ENCODE results near the gene SLC19A1.

SLC19A1 gene

GRCh38 chr21:45479691-45480675 is 62.3 kb downstream of the SLC19A1 start:
- DNase-seq (ENCODE audit: low read depth): no peak

DNA sequence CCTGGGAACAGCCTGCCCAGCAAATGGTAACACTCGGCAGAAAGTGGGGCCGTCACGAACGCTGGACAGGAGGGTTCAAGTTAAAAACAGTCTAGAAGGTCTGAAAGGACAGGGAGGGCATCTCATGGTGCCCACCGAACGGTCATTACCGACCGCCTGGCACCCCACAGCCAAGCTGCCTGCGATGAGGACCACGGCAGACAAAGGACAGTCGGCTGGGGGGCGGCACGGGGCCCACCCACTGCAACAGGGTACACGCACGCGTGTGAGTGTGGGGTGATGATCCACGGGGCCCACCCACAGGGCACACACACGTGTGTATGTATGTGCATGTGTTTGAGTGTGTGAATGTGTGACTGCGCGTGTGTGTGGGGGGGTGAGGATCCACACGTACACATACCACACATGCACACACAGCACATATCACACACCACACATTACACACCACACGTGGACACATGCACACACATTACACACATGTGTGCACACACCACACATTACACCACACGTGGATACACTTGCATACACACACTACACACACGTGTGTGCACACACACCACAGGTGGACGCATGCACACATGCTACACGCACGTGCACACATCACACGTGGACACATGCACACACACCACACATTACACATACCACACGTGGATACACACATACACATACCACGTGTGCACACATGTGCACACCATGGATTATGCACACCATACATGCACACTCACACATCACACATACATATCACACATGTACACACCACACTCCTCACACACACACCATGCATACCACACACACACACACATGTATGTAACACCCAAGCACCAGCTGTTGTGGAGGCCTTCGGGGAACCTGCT is 63.2 kb downstream of the SLC19A1 start:
- DNase-seq (ENCODE audit: low read depth): no peak

DNA sequence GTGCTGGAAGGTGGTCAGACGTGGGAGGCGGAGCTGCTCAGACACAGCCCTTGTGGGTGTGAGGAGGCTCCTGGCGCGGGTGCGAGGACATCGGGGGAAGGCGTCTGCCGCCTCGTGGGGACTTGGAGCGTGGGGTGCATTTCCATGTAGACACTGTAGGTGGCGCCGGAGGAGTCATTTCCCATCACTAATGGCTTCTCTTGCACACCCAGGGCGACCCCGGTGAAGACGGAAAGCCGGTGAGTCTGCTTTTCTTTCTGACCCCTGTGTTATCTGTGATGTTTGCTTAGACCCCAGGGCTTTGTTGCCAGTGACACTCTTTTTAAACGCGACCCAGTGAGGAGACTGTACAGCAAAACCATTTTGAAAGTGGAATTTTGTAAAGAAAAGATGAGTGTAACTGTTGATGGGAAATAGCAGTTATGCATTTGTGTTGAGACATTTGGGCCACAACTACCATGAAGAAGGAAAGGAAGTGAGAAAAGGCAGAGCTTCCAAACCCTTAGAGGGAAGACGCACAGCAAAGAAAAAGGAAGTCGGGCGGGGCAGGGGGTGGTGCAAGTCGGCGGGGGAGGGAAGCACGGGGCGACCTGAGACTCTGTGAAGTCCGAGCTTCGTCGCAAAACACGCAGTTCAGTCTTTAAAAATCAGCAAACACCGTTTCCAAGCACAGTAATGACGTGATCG is 64.0 kb downstream of the SLC19A1 start:
- peak; percentile 70 for DNase-seq (ENCODE audit: low read depth)

DNA sequence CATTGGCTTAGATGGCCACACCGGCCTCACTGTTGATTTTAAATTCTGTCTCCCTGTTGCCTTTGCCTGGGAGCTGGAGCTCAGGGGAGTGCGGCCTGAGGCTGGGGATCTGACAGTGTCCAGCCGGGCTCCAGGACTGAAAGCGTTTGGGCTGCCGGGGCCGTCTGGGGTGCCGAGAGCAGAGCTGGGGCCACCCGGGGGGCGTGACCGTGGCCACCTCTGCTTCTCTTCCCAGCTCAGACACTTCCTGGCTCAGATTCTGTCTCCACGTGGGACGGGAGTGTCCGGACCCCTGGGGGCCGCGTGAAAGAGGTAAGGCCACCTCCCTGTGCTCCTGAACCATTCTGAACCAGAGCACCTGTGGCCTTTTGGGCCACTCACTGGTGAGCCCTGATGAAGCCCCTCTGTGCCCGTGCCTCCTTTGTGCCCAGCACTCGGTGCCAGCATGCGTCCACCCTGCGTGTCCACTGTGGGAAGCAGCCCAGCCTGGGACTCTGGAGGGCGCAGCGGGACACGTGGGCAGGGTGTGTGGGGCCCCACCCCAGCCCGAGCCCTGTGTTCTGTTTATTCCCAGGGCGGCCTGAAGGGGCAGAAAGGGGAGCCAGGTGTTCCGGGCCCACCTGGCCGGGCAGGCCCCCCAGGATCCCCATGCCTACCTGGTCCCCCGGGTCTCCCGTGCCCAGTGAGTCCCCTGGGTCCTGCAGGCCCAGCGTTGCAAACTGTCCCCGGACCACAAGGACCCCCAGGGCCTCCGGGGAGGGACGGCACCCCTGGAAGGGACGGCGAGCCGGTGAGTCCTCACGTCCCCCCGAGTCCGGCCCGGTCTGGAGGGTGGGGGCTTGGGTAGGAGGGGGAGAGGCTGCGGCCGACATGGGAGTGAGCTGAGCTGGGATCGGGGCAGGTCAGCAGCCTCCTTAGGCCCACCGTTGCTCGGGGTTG is 64.8 kb downstream of the SLC19A1 start:
- no peak for DNase-seq (ENCODE audit: low read depth)

- DNase-seq (ENCODE audit: low read depth): no peak
Measured at GRCh38 chr21:45476582-45476981, 65.7 kb downstream of the SLC19A1 start.

GRCh38 chr21:45475797-45476570 is 66.3 kb downstream of the SLC19A1 start:
- no peak for DNase-seq (ENCODE audit: low read depth)

DNA sequence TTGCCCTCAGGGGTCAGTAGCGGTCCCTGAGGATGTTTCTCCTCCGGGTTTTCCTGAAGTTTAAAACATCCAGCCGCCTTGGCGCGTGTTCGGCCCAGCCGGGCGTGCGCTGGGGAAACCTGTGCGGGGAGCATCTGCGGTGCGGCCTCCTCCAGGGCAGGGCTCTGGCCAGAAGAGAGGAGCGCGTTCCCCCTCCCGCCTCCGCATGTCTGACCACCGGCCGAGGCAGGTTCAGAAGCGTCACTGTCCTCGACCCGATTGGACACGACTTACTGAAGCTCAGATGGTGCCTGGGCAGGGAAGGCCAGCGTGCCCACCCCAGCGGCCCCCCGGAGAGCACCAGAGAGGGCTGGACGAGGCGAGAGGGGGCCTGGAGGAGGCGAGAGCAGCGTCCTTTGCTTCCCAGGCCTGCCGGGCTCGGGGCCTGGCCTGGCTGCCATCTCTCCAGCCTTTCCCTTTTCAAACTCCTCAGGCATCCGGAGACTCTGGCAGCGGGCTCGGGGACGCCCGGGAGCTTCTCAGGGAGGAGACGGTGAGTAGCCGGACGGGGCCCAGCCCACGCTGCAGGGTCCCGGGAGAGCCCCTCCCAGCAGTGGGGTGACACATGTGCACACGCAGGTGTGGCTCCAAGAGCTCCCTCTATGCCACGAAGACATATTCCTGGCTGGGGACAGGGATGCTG is 67.1 kb downstream of the SLC19A1 start:
- no peak for DNase-seq (ENCODE audit: low read depth)

DNA sequence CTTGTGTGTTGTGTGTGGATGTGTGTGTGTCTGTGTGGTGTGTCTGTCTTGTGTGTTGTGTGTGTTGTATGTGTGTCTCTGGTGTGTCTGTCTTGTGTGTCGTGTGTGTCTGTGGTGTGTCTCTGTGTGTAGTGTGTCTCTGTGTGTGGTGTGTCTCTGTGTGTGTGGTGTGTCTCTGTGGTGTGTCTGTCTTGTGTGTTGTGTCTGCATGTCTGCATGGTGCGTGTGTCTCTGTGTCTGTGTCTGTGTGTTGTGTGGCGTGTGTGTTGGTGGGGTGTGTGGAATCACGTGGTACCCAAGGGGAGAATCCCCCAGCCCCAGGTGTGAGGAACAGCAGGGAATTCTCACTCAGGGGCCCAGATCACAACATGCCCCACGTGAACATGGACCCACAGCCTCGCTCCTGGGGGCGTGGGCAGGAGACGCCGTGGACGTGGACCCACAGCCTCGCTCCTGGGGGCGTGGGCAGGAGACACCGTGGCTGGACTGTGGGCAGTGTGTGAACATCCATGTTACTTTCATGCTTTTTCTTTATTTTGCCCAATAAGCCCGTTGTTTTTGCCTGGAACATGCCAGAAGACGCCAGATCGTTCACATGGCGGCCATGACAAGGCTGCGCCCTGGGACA is 67.8 kb downstream of the SLC19A1 start:
- no peak for DNase-seq (ENCODE audit: low read depth)

- no peak for DNase-seq (ENCODE audit: low read depth)
Measured at GRCh38 chr21:45473496-45474322, 68.5 kb downstream of the SLC19A1 start.

DNA sequence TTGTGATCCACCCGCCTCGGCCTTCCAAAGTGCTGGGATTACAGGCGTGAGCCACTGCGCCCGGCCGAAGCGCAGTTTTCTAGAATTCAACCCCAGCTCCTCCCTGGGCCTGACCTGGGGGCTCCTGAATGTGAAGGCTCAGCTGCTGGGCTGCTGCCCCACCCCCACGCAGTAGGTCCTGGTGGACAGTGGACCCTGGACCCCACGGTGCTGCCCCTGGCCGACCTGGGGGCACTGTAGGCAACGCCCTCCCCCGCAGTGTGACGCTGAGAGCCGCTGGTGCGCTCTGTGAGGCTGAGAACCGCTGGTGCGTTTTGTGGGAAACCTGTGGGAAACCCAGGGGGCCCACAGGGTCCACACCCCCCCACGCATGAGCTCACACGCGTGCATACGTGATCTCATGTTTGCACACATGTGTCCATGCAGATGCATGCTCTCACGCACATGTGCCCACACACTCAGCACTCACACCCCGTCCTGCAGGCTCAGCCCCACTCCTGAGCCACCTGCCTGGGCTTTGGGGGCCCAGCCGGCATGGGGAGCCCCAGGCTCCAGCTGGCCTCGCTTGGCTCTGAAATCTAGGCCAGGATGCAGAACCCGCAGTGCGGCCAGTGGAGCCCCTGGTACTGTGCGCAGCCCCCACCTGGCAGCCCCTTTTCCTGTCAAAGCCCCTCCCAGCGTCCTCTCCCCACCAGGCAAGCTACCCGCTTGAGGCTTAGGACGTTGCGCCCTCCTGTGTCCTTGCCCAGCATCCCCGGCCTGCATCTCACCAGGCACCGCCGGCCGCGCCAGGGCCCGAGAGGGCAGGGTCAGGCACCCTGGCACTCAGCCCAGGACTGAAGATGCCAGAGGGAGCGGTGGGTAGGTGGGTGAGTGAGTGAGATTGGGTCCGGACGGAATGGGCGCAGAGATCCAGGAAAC is 69.5 kb downstream of the SLC19A1 start:
- no peak for DNase-seq (ENCODE audit: low read depth)

GRCh38 chr21:45471525-45472221 is 70.6 kb downstream of the SLC19A1 start:
- DNase-seq (ENCODE audit: low read depth): no peak

DNA sequence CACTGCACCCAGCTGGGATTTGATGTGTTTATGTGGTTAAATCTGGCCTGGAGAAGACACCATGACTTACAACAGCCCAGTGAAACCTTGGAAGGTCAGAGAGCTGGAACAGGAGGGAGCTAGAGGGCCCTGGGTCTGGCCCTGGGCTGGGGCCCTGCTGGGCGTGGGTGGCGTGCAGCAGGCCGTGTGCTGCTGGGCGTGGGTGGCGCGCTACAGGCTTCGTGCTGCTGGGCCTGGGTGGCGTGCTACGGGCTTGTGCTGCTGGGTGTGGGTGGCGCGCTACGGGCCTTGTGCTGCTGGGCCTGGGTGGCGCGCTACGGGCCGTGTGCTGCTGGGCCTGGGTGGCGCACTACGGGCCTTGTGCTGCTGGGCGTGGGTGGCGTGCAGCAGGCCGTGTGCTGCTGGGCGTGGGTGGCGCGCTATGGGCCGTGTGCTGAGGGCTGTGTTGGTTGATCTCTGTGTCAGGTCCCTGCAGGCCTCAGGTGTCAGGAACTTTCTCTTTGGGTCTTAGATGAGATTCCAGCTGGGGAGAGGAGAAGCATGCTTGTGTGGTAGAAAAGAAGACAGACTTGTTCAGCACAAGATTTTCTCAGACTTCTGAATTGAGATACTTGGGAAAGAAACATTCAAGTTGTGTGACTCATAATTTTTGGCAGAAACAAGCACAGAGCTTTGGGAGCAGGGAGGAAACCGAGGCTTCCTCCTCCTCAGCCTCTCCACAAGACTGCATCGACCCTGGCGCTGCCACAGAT is 71.3 kb downstream of the SLC19A1 start:
- DNase-seq (ENCODE audit: low read depth): no peak

GRCh38 chr21:45470087-45470515 is 72.1 kb downstream of the SLC19A1 start:
- no peak for DNase-seq (ENCODE audit: low read depth)

DNA sequence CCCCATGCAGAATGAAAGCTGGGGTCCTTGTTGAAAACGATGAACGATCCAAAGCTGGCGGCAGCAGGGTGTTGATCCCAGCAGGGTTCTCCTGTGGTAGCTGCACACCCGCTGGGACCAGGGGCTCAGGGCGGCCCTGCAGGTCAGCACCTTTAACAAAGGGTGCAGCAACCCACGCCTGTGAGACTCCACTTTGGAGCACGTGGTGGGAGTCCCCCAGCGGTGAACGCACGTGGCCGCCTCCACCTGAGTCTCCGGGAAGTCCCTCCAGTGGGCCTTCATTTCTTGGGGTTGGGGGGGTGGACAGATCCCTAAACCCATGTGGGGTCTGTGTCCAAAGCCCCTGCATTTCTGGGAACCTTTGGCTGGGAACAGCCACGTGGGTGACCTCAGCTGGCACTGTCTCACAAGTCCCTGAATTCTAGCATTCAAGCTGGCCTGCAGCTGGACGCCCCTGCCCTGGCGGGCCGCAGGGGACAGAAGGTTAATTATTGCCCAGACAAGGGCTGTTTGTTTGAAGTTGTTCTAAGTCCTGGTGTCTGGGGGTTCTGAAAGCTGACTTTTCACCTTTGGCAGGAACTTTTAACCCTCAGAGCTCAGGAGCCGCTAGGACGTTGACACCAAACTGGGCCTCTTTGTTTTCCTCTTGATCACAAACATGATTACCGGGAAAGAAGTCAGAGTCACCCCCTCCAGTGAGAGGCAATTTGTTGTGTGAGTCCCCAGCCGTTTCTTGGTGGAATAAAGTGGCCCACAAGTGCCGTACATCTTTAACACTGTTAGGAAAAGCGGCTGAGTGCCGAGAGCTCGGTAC is 72.8 kb downstream of the SLC19A1 start:
- DNase-seq (ENCODE audit: low read depth): no peak

DNA sequence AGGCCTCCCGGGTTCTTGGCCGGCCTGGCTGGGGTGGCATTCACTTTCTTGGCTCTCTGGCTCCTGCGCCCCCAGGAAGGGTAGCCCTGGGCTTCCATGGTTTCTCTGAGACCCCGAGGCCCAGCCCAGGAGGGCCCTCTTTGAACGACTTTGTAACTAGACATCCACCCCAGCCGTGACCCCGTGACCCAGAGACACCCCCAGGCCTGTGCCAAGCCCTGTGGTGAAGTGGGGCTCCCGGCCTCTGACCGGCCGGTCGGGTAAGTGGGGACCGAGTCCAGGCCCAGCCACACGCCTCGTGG is 73.3 kb downstream of the SLC19A1 start:
- no peak for DNase-seq (ENCODE audit: low read depth)

Data from T follicular helper cell (primary cell).